Esophagus mucosa (tissue), 1 donor: ENCODE measurements around the gene RNF223. TPM values are rescaled to one million over a fixed set of nuclear protein-coding genes. Genes with fewer than 3 reads are reported as not detected.
"Not testable (repeated sequence)": the region's sequence is repeated elsewhere in the genome, so short reads cannot be mapped to it uniquely, and the experiment has no call there.

Source experiments
- ATAC-seq: fragments of 200-7000 bp; cut with Tn5 transposase; one replicate; pipeline ENCODE4 v1.9.1; 2020
- total RNA-seq: library from RNA; stranded (reverse); gene quantifications from one replicate; pipeline ENCODE4 v1.2.4, GENCODE V29; 2023
- donor health status: DM: yes; HTN: yes; CAD: no.

RNF223 gene
- total RNA-seq, 1 donor from 2014 or later, result 22.3 TPM

DNA sequence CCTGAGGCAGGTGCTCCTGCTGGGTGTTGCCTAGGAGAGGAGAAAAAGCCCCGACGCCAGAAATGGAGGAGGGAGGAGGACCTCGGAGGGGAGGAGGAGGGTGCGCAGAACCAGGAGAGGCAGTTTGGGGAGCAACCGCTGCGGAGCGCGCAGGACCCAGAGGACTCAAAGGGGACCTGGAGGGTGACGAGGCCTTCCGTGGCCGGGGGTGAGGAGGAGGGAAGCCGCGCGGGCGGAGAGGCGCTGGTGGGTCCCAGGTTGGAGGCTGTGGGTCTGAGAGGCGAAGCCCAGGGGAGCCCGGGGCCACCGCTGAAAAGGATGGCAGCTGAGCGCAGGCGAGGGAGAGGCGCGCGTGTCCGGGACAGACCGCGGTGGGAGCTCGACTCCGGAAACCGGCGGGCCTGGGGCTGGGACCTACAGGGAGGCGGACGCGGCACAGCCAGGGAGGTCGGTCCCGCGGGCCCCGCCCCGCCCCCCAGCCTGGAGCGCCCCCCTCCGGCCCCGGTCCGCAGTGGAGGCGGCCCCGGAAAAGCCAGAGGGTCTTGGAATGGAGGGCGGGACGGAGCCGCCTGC, 15.1 kb downstream of the RNF223 start:
- ATAC-seq, result peak; percentile 10

DNA sequence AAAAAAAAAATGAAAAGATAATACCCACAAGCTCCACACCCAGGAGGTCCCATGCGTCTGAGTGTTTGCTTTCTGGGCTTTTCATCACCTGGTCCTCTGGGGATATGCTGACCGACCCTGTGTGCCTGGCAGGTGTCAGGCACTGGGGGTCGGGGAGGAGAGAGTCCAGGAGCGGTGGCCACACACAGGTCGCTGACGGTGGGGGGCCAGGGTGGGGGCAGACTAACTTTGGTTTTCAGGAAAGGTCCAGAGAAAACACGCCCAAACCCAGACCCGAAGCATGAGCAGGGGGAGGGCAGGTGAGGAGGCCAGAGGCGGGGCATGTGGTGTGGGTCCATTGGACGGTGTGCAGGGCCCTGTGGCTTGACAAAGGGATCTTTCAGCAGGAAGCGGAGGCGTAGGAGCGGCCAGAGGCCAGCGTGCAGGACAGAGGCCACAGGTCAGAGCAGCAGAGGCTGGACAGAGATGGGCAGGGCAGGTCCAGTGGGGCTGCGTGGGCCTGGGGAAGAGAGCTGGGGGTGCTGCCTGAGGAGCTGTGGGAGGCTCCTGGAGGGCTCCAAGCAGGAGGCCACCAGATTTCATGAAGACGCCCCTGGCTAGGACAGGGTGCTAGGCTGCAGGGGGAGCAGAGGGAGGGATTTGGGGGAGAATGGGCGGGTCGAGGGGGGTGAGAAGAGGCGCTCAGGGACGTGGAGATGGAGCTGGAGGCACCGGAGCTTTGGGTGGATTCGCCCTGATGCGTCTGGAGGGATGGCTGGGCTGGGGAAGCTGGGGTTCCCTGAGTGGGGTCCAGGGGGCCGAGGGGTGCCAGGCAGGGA, 15.8 kb downstream of the RNF223 start:
- no peak for ATAC-seq

DNA sequence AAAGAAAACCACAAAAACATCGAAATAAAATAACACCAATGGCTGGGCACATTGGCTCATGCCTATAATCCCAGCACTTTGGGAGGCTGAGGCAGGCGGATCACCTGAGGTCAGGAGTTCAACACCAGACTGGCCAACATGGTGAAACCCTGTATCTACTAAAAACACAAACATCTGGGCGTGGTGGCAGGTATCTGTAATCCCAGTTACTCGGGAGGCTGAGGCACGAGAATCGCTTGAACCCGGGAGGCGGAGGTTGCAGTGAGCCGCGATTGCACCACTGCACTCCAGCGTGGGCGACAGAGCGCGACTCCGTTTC, 16.4 kb downstream of the RNF223 start:
- ATAC-seq, result not testable (repeated sequence)

DNA sequence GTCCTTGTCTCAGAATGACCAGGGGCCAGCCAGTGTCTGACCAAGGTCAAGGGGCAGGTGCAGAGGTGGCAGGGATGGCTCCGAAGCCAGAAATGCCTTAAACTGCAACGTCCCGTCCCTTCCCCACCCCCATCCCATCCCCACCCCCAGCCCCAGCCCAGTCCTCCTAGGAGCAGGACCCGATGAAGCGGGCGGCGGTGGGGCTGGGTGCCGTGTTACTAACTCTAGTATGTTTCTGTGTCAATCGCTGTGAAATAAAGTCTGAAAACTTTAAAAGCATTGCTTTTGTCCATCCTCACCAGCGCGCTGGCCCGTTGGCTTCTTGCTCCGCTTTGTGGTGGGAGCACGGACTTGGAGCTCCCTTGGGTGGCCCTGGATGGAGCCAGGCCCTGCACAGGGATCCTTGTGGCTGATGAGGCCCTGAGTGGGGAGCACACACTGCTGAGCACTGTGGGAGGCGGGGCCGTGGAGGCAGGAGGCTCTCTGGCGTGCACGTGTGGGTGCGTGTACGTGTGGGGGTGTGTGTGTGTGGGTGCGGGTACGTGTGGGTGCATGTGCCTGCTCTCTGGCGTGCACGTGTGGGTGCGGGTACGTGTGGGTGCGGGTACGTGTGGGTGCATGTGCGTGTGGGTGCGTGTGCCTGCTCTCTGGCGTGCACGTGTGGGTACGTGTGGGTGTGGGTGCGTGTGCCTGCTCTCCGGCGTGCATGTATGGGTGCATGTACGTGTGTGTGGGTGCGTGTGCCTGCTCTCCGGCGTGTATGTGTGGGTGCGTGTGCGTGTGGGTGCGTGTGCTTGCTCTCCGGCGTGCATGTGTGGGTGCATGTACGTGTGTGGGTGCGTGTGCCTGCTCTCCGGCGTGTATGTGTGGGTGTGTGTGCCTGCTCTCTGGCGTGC, 18.0 kb downstream of the RNF223 start:
- no peak for ATAC-seq

DNA sequence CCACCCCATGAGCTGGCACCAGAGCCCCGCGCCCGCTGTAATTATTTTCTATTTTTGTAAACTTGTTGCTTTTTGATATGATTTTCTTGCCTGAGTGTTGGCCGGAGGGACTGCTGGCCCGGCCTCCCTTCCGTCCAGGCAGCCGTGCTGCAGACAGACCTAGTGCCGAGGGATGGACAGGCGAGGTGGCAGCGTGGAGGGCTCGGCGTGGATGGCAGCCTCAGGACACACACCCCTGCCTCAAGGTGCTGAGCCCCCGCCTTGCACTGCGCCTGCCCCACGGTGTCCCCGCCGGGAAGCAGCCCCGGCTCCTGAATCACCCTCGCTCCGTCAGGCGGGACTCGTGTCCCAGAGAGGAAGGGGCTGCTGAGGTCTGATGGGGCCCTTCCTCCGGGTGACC, 19.1 kb downstream of the RNF223 start:
- no peak for ATAC-seq

DNA sequence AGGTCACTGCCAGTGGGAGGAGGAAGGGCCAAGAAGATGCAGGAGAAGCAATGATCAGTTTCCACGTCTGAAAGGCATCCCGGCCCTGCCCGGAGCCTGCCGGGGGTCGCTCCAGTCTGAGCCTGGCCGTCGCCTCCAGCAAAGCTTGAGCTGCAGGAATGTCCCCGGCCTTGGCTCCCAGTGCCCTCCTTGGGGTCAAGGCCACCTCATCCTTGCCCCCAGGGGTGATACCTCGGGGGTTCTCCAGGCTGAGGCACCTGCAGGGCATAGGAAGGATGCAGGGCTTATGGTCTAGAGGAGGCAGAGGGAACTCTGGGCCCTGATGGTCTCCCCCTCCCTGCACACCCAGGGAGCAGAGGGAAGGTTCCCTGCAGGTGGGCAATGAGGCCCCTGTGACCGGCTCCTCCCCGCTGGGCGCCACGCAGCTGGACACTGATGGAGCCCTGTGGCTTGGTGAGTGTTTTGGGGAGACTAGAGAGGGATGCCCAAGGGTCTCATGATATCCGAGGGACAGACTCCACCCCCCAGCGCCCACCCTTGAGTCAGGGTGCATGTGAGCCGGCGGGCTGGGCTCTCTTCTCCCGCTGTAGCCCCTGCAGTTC, 19.9 kb downstream of the RNF223 start:
- no peak for ATAC-seq

DNA sequence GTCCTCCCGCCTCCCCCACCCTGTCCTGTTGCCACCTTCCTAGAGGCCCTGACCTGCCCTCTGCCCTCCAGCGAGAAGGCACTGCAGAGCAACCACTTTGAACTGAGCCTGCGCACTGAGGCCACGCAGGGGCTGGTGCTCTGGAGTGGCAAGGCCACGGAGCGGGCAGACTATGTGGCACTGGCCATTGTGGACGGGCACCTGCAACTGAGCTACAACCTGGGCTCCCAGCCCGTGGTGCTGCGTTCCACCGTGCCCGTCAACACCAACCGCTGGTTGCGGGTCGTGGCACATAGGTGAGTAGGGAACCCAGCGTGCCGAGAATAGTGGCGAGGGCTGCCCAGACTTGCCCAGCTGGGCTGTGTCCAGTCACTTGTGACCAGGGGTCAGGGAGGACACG, 20.4 kb downstream of the RNF223 start:
- no peak for ATAC-seq

DNA sequence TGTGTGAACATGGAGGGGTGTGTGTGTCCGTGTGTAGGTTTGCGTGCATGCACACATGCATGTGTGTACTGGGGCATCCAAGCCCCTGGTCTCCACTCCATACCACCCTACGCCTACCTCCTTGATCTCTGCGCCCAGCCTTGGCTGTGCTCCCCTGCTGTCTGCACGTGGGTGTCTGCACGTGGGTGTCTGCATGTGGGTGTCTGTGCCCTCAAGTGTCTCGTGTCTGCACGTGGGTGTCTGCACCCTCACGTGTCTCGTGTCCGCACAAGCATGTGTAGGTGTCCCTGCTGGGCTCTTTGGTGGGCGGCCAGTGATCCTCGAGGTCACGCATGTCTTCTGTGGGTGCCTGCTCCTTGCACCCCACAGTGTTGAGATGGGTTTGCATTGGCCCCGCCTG, 21.1 kb downstream of the RNF223 start:
- ATAC-seq, result no peak

DNA sequence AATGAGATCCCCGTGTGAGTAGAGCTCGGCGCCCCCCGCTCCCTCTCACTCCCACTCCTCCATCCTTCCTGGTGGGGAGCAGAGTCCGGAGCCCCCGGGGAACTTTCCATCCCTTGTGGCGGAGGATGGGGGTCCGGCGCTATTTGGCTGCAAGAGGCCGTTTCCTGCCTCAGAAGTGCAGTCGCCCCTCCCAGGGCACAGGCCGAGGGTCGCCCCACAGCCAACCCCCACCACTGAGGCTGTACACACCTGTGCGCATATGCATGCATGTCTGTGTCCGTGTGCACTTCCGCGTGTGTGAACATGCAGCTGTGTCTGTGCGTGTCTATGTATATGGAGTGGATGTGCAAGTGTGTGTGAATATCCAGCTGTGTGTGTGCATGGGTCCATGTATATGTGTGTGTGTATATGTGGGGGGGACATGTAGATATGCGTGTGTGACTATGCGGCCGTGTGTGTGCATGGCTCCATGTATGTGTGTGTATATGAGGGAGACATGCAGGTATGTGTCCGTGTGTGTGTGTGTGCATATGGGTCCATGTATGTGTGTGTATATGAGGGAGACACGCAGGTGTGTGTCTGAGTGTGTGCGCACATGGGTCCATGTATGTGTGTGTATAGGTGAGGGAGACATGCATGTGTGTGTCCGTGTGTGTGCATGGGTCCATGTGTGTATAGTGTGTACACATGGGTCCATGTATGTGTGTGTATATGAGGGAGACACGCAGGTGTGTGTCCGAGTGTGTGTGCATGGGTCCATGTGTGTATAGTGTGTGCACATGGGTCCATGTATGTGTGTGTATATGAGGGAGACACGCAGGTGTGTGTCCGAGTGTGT, 21.9 kb downstream of the RNF223 start:
- ATAC-seq, result no peak

DNA sequence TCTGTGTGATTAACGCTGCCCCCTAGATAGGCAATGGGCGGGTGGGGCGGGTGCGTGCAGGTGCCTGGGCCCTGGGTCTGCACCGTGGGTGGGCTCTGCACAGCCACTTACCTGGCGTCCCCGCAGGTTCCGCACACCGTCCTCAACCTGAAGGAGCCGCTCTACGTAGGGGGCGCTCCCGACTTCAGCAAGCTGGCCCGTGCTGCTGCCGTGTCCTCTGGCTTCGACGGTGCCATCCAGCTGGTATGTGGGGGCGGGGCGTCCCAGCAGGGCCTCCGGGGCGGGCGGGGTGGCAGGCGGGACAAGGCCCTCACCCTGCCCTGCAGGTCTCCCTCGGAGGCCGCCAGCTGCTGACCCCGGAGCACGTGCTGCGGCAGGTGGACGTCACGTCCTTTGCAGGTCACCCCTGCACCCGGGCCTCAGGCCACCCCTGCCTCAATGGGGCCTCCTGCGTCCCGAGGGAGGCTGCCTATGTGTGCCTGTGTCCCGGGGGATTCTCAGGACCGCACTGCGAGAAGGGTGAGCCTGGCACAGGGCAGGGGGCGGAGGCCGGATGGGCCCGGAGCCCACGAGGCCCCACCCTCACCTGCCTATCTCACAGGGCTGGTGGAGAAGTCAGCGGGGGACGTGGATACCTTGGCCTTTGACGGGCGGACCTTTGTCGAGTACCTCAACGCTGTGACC, 22.8 kb downstream of the RNF223 start:
- no peak for ATAC-seq

DNA sequence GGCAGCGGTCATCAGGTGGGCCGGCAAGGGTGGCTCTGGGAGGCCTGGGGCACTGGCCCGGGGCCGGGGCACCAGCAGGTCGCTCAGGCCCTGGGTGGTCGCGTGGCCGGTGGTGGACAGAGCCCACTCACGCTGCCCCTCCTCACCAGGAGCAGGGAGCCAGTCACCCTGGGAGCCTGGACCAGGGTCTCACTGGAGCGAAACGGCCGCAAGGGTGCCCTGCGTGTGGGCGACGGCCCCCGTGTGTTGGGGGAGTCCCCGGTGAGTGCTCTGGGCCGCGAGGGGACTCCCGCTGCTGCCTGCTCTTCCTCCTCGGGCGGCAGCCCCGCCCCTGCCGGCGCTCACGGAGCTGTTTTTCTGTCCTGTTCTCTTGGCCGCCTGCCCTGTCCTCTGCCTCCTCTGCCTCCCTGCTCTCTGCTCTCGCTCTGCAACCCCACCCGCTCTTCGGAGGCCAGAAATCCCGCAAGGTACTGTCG, 23.5 kb downstream of the RNF223 start:
- ATAC-seq, result no peak

DNA sequence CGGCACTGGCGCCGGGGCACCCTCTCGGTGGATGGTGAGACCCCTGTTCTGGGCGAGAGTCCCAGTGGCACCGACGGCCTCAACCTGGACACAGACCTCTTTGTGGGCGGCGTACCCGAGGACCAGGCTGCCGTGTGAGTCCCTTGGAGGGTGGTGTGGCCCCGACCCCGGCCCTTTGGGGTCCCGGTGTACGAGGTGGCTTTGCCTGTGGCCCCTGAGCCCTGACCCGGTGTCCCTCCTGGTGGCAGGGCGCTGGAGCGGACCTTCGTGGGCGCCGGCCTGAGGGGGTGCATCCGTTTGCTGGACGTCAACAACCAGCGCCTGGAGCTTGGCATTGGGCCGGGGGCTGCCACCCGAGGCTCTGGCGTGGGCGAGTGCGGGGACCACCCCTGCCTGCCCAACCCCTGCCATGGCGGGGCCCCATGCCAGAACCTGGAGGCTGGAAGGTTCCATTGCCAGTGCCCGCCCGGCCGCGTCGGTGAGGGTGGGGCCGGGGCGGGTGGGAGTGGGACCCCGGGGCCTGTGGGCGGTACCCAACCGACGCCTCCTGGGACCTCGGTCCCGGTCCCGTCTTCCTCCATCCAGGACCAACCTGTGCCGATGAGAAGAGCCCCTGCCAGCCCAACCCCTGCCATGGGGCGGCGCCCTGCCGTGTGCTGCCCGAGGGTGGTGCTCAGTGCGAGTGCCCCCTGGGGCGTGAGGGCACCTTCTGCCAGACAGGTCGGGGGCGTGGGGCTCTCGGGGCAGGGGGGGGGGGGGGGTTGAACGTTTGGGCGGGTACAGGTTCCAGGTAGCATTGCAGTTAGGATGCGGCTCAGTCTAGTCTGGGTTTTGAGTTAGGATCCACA, 24.6 kb downstream of the RNF223 start:
- no peak for ATAC-seq

DNA sequence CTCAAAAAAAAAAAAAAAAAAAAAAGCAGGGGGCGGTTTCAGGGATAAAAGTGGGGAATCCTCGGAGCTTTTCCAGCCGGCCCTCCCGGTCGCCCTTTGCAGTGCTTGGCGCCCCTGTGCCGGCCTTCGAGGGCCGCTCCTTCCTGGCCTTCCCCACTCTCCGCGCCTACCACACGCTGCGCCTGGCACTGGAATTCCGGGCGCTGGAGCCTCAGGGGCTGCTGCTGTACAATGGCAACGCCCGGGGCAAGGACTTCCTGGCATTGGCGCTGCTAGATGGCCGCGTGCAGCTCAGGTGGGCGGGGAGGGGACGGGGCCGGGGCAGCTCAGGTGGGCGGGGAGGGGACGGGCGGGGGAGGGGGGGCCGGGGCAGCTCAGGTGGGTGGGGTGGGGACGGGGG, 25.3 kb downstream of the RNF223 start:
- no peak for ATAC-seq

DNA sequence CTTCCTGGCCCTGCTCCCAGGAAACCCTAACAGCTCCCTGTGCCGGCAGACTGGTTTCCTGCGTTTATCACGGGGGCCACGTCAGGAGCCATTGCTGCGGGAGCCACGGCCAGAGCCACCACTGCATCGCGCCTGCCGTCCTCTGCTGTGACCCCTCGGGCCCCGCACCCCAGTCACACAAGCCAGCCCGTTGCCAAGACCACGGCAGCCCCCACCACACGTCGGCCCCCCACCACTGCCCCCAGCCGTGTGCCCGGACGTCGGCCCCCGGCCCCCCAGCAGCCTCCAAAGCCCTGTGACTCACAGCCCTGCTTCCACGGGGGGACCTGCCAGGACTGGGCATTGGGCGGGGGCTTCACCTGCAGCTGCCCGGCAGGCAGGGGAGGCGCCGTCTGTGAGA, 26.1 kb downstream of the RNF223 start:
- ATAC-seq, result no peak

DNA sequence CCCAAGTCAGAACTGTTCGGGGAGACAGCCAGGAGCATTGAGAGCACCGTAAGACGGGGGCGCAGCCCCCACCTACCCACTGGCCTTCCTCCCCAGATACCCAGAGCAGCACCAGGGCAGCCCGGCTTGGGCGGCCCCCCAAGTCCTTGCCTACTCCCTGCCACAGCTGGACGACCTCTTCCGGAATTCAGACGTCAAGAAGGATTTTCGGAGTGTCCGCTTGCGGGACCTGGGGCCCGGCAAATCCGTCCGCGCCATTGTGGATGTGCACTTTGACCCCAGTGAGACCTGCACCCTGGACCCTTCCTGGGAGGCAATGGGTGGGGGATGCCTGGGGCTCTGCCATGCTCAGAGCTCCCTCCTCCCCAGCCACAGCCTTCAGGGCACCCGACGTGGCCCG, 26.7 kb downstream of the RNF223 start:
- ATAC-seq, result no peak

DNA sequence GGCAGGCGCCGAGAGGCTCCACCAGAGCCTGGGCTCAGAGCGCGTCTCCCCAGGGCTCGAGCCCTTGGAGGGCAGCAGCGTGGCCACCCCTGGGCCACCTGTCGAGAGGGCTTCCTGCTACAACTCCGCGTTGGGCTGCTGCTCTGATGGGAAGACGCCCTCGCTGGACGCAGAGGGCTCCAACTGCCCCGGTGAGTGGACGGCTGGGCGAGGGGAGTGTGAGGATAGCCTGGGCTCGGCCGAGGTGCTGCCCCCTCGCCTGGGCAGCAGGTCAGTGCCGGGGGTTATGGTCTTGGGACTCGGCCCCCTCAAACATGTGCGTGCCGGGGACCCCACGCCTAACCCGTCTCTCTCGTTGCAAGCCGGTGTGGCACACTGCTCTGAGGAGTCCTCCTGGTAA, 27.3 kb downstream of the RNF223 start:
- no peak for ATAC-seq

DNA sequence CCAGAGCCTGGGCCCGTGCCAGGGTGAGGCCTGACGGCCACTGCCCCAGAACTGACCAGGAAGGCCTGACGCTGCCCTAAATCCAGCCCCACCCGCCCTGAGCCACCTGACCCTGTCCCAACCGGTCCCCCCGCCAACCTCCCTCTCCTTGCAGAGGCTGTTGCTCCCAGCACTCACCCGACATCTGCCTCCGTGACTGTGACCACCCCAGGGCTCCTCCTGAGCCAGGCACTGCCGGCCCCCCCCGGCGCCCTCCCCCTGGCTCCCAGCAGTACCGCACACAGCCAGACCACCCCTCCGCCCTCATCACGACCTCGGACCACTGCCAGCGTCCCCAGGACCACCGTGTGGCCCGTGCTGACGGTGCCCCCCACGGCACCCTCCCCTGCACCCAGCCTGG, 27.9 kb downstream of the RNF223 start:
- no peak for ATAC-seq

DNA sequence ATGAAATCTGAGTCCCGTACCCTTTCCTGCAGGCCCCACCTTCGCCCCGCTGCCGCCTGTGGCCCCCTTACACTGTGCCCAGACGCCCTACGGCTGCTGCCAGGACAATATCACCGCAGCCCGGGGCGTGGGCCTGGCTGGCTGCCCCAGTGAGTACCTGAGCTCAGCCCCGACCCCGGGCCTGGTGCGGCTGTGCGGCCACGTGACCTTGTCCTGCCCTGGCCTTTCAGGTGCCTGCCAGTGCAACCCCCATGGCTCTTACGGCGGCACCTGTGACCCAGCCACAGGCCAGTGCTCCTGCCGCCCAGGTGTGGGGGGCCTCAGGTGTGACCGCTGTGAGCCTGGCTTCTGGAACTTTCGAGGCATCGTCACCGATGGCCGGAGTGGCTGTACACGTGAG, 29.0 kb downstream of the RNF223 start:
- no peak for ATAC-seq

DNA sequence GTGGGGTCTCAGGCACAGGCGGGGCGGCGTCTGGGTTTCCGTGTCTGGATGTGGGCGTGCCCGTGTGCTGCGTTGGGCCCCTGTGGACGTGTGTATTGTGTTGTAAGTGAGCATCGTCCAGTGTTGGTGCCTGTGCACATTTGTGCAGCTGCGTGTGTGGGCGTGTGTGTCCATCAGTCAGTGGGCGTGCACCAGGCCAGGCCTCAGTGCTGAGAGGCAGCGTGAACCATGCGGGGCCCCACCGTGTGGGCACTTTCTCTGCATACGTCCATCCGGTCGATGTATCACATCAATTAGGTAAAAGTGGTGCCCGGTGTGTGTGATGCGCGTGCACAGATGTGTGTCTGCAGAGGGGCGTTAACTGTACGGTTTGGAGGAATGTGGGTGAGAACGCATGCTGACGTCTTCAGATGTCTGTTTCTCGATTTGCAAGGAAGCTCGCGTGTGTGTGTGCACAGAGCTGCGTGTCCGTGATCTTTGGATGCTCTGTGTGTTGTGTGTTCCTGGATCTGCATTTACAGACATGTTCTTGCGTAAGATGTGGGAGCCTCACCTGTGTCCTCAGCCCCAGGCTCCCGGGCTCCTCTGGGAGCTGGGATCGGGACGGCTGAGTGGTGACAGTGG, 29.5 kb downstream of the RNF223 start:
- no peak for ATAC-seq

DNA sequence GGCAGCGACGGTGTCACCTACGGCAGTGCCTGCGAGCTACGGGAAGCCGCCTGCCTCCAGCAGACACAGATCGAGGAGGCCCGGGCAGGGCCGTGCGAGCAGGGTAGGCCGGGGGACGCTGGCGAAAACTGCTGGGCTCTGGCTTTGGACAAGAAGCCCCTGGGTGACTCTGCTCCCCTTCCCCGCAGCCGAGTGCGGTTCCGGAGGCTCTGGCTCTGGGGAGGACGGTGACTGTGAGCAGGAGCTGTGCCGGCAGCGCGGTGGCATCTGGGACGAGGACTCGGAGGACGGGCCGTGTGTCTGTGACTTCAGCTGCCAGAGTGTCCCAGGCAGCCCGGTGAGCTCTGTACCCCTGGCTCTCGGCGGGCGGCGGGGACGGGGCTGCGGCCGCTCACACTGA, 30.2 kb downstream of the RNF223 start:
- ATAC-seq, result no peak
